Measurements from ENCODE around the gene ANKMY1. TPM values are rescaled to one million over a fixed set of nuclear protein-coding genes. Genes with fewer than 3 reads are reported as not detected.

ANKMY1 gene
- polyA plus RNA-seq, 1 donor: 13.5 TPM

GRCh38 chr2:240581811-240582210, 24.0 kb upstream of the ANKMY1 start:
- no peak for DNase-seq

GRCh38 chr2:240579771-240580614, 22.2 kb upstream of the ANKMY1 start:
- no peak for DNase-seq

DNA sequence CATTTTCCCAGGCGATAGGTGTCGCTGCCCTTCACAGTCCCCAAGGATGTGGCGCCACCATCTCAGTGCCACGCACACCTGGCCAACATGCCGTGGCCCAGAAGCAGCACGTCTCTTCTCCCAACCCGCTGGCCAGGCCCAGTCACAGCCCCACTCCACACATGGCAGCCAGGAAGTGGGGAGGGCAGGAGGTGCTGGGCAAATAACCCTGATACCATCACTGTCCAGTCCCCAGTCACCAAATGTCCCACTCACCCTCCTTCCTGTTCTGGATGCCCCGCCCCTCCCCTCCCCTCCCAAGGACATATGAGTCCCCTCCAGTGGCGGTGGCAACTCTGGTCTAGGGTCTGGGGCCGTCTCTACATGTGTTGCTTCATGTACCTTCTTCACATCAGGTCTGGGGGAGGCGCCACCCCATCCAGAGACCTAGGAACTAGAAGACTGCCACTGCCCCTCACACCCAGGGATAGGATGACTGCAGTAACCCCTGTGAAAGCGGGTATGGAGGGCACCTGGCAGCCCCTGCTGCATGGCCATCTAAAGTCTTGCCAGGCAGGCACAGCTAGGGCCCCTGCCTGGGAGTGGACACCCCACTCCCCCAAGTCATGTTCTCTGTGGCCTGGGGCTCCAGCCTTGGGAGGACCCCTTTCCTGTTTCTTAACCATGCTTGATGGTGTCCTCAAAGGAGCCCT, 21.4 kb upstream of the ANKMY1 start:
- DNase-seq: no peak

GRCh38 chr2:240578488-240578887, 20.7 kb upstream of the ANKMY1 start:
- no peak for DNase-seq

DNA sequence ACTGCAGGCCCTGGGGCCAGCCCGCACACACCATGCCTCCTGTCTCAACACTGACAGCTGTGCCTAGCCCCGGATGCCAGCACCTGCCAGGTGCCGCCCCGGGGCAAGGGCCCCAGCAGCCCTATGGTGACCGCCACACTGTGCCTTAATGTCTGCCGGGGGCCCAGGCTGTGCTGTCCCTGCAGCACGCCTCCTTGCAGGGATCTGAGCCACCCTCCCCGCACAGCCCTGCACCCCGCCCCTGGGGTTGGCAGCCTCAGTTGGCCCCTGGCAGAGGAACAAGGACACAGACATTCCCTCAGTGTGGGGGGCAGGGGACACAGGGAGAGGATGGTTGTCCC, 20.3 kb upstream of the ANKMY1 start:
- DNase-seq: no peak

DNA sequence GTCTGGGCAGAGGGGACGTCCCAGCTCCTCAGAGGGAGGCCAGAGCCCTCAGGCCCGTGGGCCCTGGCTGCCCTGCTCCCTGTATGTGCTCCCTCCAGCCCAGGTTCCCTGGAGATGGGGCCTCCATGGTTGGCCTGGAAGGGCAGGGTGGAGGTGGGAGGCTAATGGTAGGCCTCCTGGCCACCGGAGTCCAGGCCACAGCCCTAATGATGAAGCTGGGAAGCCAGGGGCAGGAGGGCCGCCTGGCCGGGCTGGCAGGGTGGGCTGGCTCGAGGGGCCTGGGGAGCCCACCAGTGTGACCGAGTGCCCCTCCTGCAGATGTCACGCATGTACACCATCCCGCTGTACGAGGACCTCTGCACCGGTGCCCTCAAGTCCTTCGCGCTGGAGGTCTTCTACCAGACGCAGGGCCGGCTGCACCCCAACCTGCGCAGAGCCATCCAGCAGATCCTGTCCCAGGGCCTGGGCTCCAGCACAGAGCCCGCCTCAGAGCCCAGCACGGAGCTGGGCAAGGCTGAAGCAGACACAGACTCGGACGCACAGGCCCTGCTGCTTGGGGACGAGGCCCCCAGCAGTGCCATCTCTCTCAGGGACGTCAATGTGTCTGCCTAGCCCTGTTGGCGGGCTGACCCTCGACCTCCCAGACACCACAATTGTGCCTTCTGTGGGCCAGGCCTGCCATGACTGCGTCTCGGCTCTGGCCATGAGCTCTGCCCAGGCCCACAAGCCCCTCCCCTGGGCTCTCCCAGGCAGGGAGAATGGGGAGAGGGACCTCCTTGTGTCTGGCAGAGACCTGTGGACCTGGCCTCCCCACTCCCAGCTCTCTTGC, 19.7 kb upstream of the ANKMY1 start:
- no peak for DNase-seq

DNA sequence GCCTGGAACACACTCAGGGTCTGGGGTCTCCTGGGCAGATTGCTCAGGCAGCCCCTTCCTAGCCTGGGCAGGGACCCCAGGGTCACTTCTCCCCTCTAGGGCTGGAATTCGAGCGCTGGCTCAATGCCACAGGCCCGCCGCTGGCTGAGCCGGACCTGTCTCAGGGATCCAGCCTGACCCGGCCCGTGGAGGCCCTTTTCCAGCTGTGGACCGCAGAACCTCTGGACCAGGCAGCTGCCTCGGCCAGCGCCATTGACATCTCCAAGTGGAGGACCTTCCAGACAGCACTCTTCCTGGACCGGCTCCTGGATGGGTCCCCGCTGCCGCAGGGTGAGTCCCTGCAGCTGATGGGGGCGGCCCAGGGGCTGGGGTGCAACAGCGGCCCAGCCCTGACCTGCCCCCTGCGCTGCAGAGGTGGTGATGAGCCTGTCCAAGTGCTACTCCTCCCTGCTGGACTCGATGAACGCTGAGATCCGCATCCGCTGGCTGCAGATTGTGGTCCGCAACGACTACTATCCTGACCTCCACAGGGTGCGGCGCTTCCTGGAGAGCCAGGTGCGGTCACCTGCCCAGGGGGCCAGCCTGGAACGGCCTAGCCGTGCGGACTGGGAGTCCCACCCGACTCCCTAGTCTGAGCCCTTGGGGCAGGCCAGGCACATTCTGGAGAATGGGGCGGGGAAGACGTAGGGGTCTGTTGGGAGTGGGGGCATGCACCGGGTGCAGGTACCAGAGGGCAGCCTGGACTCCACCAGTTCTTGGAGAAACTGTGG, 18.8 kb upstream of the ANKMY1 start:
- no peak for DNase-seq

GRCh38 chr2:240576036-240576435, 18.2 kb upstream of the ANKMY1 start:
- DNase-seq: no peak

DNA sequence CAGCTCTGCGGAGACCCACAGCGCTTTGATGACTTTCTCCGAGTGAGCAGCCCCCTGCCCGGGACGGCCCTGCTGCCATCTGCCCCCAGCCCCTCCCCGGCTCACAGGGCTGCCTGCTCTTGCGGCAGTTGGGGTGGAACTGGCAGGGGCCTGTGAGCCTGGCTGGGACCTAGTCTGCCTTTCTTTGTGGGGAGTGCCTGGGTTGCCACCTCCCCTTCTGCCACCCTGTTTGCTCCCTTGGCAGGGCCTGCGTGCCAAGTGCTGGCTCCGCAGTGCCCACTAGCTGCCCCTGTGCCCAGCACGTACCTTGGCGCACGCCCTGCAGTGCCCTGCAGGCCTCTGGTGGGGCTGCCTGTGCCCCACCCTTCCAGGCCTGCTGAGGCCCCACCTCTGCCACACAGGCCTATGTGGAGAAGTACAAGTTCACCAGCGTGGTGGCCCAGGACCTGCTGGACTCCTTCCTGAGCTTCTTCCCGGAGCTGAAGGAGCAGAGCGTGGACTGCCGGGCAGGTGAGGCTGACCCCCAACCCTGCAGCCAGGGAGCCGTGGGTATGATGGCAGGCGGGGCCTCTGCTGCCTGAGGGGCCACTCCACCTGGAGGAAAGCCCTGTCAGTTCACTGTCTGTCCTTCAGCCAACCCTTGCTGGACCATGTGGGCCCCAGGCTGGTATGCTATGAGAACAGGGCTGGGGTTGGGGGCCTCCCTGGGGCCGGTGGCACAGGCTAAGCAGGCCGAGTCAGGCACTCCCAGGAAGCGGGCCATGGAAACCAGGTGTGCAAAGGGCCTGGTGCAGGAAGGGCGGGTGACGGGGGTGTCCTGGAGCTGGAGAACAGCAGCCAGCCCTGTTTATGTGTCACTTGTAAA, 17.5 kb upstream of the ANKMY1 start:
- DNase-seq: no peak

- DNase-seq: no peak
Observed at GRCh38 chr2:240574386-240575100, 16.8 kb upstream of the ANKMY1 start.

DNA sequence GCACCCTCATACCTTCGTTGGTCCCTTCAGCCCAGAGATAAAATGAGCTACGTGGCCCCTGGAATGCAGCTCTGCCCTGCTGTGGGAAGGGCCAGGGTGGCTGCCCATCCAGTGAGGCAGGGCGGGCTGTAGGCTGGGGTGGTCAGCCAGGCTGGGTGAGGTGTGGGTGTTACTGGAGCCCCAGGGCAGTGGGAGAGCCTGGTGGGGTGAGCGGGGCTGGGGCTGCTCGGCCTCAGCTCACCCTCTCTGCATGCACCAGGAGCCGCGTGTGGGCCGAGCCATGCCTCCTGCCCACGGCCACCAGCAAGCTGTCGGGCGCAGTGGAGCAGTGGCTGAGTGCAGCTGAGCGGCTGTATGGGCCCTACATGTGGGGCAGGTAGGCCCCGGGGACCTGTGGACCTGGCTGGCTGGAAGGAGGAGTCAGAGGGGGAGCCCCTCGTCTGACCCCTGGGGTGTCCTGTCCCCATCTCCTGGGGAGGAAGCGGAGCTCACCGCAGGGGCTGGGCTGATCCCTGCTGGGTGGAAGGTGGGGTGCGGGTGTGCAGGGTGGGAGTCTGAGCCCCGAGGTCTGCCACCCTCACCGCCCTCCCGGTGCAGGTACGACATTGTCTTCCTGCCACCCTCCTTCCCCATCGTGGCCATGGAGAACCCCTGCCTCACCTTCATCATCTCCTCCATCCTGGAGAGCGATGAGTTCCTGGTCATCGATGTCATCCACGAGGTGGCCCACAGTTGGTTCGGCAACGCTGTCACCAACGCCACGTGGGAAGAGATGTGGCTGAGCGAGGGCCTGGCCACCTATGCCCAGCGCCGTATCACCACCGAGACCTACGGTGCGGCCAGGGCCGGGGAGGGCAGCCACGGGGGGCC, 16.0 kb upstream of the ANKMY1 start:
- DNase-seq: no peak

DNA sequence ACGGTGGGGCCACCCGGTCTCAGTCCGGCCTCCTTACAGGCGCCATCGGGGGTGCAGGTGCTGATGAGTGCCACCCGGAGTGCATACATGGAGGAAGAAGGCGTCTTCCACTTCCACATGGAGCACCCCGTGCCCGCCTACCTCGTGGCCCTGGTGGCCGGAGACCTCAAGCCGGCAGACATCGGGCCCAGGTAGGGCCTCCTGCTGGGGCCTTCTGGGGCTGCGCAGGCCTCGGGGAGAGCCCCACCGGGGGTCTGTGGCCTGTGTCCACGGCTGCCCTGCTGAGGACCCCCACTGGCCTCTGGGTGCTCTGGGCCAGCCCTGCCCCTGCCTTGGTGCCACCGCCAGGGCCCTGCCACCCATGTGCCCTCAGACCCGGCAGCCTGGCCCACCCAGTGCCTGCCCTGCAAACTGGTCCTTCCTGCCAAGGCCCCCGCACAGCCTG, 15.3 kb upstream of the ANKMY1 start:
- no peak for DNase-seq

GRCh38 chr2:240572141-240573031, 14.6 kb upstream of the ANKMY1 start:
- DNase-seq: no peak

DNA sequence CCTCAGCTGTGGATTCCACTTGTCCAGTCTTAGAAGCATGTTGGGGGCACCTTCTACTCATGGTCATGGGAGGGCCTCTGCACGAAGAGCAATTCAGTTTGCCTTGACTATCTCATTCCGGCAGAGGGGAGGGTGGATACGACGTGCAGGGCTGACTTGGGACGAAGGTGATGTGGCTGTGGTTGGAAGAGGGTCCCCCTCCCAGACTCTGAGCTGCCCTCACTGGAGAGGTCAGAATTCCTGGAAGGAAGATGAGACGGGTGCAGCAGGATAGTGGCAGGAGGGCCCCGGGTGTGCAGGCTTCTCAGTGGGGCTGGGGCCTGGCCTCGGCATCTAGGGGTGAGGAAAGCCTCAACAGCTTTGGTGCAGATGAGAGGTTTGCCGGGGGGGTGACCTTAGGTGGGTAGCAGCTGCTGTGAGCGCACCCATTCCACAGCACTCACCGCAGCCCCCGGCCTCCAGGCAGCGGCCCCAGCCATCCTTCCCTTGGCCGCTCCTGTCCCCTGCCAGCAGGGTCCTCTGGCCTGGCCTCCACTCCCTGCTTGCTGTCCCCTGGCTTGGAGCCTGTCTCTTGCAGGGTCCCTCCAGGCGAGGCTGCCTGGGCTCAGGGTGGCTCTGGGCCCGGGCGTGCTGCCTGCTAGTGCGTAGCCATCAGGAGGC, 13.7 kb upstream of the ANKMY1 start:
- DNase-seq: no peak

DNA sequence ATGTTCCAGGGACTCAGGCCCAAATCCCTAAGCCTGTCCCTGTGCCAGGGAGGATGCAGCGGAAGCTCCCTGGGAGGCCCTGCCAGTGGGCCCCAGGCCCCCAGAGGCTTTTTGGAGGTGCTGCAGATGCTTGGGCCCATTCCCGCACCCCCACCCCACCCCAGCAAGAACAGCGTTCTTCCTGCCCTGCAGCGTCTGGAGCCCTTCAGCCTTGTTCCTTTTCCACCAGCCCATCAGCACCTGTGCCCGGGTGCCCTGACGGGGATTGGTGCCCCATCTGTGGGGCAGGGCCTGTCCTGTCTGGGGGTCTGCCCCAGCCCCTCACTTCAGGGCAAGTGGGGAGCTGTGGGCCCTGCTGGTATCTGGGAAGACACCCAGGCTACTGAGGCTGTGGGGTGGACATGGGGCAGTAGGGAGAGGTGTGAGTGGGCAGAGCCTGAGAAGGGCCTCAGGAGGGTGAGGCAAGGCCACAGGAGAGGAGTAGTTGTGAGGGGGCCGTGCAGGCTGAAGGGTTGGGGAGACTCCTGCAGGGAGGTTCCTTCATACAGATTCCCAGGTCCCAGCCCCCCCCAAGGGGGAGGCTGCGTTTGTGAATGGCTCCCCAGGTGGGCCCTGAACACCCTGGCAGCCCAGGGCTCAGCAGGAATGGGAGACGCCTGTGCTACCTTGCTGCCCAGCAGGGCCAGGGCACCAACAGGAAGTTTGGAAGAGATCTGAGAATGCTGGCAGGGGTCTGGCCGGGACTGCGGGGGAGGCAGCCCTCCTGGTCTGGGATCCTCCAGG, 12.9 kb upstream of the ANKMY1 start:
- DNase-seq: no peak

- DNase-seq: no peak
Observed at GRCh38 chr2:240569998-240570530, 12.3 kb upstream of the ANKMY1 start.

Measured in left kidney (tissue), 2 donors.